ENCODE data around the gene YEATS2. TPM values are rescaled to one million over a fixed set of nuclear protein-coding genes. Genes with fewer than 3 reads are reported as not detected.

The YEATS2 gene
- total and polyA plus RNA-seq, 12 donors: 4.9 to 27.1 (median 14.0) TPM

DNA sequence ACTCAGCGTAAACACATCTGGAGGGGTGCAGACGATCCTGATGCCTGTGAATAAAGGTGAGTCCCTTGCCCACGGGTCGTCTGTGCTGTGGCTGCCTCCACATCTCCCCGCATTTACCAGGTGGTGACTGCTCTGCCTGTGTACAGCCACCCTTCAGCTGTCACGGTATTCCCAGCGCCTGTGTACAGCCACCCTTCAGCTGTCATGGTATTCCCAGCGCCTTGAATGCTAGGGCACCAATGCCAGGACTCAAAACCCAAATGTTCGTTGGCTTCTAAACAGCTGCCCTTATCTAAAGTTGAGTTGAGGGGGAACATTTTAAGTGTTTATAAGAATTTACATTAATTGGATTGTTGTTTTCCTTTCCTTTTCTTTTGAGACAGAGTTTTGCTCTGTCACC lies 100.4 kb downstream of the YEATS2 start:
- TF ChIP-seq, protein P1, sequence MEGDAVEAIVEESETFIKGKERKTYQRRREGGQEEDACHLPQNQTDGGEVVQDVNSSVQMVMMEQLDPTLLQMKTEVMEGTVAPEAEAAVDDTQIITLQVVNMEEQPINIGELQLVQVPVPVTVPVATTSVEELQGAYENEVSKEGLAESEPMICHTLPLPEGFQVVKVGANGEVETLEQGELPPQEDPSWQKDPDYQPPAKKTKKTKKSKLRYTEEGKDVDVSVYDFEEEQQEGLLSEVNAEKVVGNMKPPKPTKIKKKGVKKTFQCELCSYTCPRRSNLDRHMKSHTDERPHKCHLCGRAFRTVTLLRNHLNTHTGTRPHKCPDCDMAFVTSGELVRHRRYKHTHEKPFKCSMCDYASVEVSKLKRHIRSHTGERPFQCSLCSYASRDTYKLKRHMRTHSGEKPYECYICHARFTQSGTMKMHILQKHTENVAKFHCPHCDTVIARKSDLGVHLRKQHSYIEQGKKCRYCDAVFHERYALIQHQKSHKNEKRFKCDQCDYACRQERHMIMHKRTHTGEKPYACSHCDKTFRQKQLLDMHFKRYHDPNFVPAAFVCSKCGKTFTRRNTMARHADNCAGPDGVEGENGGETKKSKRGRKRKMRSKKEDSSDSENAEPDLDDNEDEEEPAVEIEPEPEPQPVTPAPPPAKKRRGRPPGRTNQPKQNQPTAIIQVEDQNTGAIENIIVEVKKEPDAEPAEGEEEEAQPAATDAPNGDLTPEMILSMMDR (IDR thresholded peaks at IDR 0.05): no peak
- no peak for TF ChIP-seq POLR2A (IDR thresholded peaks at IDR 0.05)
- no peak overlapping the region for H3K27ac ChIP-seq
- no peaks in the 10 kb centered on the region for H3K4me1 ChIP-seq (replicated peaks in 1 of 2)
- 78 to 86% (median 83%) methylated on average over 6 to 9 of the region's 9 CpGs for WGBS, 4 donors
- H3K9me3 ChIP-seq (replicated peaks in 1 of 3): no peaks in the 10 kb centered on the region
- H3K27me3 ChIP-seq: no peaks in the 10 kb centered on the region
- H3K4me3 ChIP-seq: no peak overlapping the region
- no peak for DNase-seq
- intact Hi-C loops (cut with DNase I): no loop called here
- H3K36me3 ChIP-seq (replicated peaks in 1 of 2): peaks cover 0 to 51% of the 10 kb centered on the region in 2 donors

DNA sequence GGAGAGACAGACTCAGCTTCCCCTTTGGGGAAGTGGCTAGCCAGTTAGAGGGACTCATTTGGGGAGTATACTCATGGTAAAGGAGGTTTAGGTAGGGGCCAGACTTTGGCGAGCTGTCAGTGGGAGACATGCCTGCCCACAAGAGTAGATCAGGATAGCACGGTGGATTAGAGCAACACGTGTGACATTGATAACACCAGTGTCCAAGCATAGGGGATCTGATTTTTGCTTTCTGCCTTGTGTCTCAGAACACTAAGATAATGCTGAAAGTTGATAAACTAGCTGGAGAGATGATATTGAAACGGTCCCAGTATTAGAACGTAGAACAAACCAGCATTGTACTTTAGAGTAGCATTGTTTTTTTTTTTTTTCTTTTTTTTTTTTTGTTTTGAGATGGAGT lies 101.9 kb downstream of the YEATS2 start:
- peaks cover 0 to 60% of the 10 kb centered on the region in 2 donors for H3K36me3 ChIP-seq (replicated peaks in 1 of 2)
- no peaks in the 10 kb centered on the region for H3K4me1 ChIP-seq (replicated peaks in 1 of 2)
- no peak overlapping the region for H3K27ac ChIP-seq
- no peak overlapping the region for H3K4me3 ChIP-seq
- H3K27me3 ChIP-seq: no peaks in the 10 kb centered on the region
- intact Hi-C loops (cut with DNase I): no loop called here
- TF ChIP-seq, protein P1 (IDR thresholded peaks at IDR 0.05): no peak
- no peak for TF ChIP-seq POLR2A (IDR thresholded peaks at IDR 0.05)
- 94 to 96% (median 95%) methylated on average over 5 of the region's 5 CpGs for WGBS, 4 donors
- no peaks in the 10 kb centered on the region for H3K9me3 ChIP-seq (replicated peaks in 1 of 3)
- no peak for DNase-seq

DNA sequence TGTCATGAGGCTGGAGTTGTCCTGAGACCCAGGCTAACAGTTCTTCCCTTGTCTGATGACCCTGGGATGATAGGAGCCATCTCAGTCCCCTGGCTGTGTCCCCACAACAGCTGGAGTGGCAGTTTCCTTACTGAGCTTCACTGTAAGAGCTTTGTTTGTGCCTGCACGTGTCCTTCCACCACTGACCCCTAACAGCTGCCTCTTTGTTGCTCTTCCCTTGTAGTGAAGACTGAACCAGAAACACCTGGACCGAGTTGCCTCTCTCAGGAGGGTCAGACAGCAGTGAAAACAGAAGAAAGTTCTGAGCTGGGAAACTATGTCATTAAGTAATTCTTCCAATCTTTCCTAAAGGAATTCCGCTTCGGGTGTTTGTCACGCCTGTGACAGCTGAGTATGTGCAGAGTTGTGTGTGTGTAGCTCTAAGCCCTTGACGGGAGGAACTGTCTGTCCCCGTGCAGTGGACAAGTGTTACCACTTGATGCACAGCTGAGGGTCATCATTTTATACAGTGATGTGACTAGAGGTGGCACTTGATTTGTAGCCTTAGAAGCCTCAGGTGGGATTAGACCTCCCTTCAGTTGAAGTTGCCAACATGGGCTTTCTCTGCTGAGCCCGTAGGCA lies 102.8 kb downstream of the YEATS2 start:
- Histone ChIP-seq H3K27ac (no peak overlapping the region), H3K4me3 (no peak overlapping the region), H3K9me3 (replicated peaks in 1 of 3) (no peaks in the 10 kb centered on the region), H3K36me3 (replicated peaks in 1 of 2) (peaks cover 0 to 69% of the 10 kb centered on the region in 2 donors), H3K27me3 (no peaks in the 10 kb centered on the region), H3K4me1 (replicated peaks in 1 of 2) (no peaks in the 10 kb centered on the region)
- intact Hi-C loops (cut with DNase I): no loop called here
- TF ChIP-seq, protein P1 (IDR thresholded peaks at IDR 0.05): no peak
- no peak for TF ChIP-seq POLR2A (IDR thresholded peaks at IDR 0.05)
- no peak for DNase-seq
- 85 to 90% (median 87%) methylated on average over 8 of the region's 8 CpGs for WGBS, 4 donors

DNA sequence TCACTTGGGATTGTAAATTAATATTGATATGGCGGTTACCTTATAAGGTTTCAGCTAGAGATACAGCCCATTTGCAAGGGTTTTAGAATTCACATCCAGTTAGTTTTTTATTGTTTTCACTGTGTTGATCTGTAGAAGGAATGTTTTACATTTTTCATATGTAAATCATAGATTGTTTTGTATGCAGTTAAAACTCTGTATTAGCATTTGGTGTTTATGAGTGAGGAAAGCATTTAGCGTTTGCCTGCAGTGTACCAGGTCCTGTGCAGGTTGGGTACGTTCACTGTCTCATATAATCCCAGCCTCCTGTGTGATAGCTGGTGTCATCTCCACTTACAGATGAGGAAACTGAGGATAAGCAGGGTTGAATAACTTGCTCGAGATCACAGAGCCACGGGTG lies 104.0 kb downstream of the YEATS2 start:
- peaks cover 0 to 82% of the 10 kb centered on the region in 2 donors for H3K36me3 ChIP-seq (replicated peaks in 1 of 2)
- H3K27me3 ChIP-seq: no peaks in the 10 kb centered on the region
- TF ChIP-seq, protein P1 (IDR thresholded peaks at IDR 0.05): no peak
- TF ChIP-seq POLR2A (IDR thresholded peaks at IDR 0.05): no peak
- no peaks in the 10 kb centered on the region for H3K9me3 ChIP-seq (replicated peaks in 1 of 3)
- no peak overlapping the region for H3K27ac ChIP-seq
- intact Hi-C loops (cut with DNase I): no loop called here
- DNase-seq: no peak
- H3K4me3 ChIP-seq: no peak overlapping the region
- H3K4me1 ChIP-seq (replicated peaks in 1 of 2): no peaks in the 10 kb centered on the region
- 85 to 100% (median 95%) methylated on average over 5 of the region's 5 CpGs for WGBS, 4 donors
